ENCODE data around the gene COLEC12.

DNA sequence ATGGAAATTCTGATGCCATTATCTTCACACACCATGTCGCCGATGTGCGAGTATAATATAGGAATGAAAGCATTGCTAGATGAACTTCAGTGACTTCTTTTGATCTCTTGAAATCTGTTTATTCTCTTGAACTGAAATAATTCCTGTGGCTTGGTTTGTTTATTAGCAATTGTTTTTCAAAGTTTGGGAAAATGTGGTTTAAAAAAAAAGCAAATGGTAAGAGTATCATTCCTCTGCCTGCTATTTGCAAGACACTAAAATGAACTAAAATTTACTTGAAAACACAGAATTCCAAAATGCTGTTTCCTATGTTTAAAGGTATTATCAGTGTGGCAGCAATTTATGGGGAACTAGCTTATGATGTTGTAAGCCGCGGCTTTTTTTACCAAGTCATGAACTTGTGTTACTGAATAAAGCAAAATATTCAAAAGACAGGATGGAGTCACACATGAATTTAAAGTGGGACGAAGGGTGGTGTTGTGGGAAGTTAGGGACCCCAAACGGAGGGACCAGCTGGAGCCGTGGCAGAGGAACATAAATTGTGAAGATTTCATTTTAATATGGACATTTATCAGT lies 96.4 kb downstream of the COLEC12 start:
- TF ChIP-seq, protein P1, sequence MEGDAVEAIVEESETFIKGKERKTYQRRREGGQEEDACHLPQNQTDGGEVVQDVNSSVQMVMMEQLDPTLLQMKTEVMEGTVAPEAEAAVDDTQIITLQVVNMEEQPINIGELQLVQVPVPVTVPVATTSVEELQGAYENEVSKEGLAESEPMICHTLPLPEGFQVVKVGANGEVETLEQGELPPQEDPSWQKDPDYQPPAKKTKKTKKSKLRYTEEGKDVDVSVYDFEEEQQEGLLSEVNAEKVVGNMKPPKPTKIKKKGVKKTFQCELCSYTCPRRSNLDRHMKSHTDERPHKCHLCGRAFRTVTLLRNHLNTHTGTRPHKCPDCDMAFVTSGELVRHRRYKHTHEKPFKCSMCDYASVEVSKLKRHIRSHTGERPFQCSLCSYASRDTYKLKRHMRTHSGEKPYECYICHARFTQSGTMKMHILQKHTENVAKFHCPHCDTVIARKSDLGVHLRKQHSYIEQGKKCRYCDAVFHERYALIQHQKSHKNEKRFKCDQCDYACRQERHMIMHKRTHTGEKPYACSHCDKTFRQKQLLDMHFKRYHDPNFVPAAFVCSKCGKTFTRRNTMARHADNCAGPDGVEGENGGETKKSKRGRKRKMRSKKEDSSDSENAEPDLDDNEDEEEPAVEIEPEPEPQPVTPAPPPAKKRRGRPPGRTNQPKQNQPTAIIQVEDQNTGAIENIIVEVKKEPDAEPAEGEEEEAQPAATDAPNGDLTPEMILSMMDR (conservative IDR thresholded peaks at IDR 0.05): no peak
- no peak for TF ChIP-seq ZFX (IDR thresholded peaks at IDR 0.05)
